ENCODE measurements around the gene SLC12A7. TPM values are rescaled to one million over a fixed set of nuclear protein-coding genes. Genes with fewer than 3 reads are reported as not detected.

SLC12A7 gene
- total RNA-seq, 4 donors from 2014 or later = 18.8 to 28.7 (median 24.5) TPM

- Histone ChIP-seq H3K36me3 (no peaks in the 10 kb centered on the region), H3K4me3 (no peak overlapping the region), H3K27ac (no peak overlapping the region), H3K4me1 (peaks cover 0 to 9% (median 3%) of the 10 kb centered on the region in 3 donors), H3K27me3 (peaks cover 24% of the 10 kb centered on the region), H3K9me3 (no peaks in the 10 kb centered on the region)
- TF ChIP-seq, protein P1, sequence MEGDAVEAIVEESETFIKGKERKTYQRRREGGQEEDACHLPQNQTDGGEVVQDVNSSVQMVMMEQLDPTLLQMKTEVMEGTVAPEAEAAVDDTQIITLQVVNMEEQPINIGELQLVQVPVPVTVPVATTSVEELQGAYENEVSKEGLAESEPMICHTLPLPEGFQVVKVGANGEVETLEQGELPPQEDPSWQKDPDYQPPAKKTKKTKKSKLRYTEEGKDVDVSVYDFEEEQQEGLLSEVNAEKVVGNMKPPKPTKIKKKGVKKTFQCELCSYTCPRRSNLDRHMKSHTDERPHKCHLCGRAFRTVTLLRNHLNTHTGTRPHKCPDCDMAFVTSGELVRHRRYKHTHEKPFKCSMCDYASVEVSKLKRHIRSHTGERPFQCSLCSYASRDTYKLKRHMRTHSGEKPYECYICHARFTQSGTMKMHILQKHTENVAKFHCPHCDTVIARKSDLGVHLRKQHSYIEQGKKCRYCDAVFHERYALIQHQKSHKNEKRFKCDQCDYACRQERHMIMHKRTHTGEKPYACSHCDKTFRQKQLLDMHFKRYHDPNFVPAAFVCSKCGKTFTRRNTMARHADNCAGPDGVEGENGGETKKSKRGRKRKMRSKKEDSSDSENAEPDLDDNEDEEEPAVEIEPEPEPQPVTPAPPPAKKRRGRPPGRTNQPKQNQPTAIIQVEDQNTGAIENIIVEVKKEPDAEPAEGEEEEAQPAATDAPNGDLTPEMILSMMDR (IDR thresholded peaks at IDR 0.05) = no peak
- TF ChIP-seq POLR2AphosphoS5 (IDR thresholded peaks at IDR 0.05) (no peak), POLR2A (IDR thresholded peaks at IDR 0.05) (no peak), EP300 (IDR thresholded peaks at IDR 0.05) (no peak)
- 36% methylated on average over 4 of the region's 6 CpGs; no CpG with 5 or more reads in 1 of the 2 donors for WGBS, 2 donors (ENCODE audit: low coverage in 1 of 2)
- ATAC-seq = no peak
These were observed 30.0 kb upstream of the SLC12A7 start for GRCh38 chr5:1141834-1142233.

- 66 to 89% methylated on average over 6 to 7 of the region's 15 CpGs for WGBS, 2 donors (ENCODE audit: low coverage in 1 of 2)
- no peak overlapping the region for H3K27ac ChIP-seq
- H3K27me3 ChIP-seq = peaks cover 24% of the 10 kb centered on the region
- no peaks in the 10 kb centered on the region for H3K9me3 ChIP-seq
- no peak for TF ChIP-seq POLR2AphosphoS5 (IDR thresholded peaks at IDR 0.05)
- TF ChIP-seq, protein P1 (IDR thresholded peaks at IDR 0.05) = no peak
- no peak for TF ChIP-seq EP300 (IDR thresholded peaks at IDR 0.05)
- TF ChIP-seq POLR2A (IDR thresholded peaks at IDR 0.05) = no peak
- peaks cover 0 to 9% (median 3%) of the 10 kb centered on the region in 3 donors for H3K4me1 ChIP-seq
- ATAC-seq = peak; percentile 2
- no peaks in the 10 kb centered on the region for H3K36me3 ChIP-seq
- no peak overlapping the region for H3K4me3 ChIP-seq
These were observed 28.9 kb upstream of the SLC12A7 start for GRCh38 chr5:1140818-1141189.

- Histone ChIP-seq H3K4me1 (peaks cover 0 to 9% (median 3%) of the 10 kb centered on the region in 3 donors), H3K9me3 (no peaks in the 10 kb centered on the region), H3K27me3 (peaks cover 22% of the 10 kb centered on the region), H3K36me3 (no peaks in the 10 kb centered on the region), H3K4me3 (no peak overlapping the region), H3K27ac (no peak overlapping the region)
- 7% methylated on average over 3 of the region's 23 CpGs; no CpG with 5 or more reads in 1 of the 2 donors for WGBS, 2 donors (ENCODE audit: low coverage in 1 of 2)
- peak; percentile 63 for ATAC-seq
- TF ChIP-seq, protein P1 (IDR thresholded peaks at IDR 0.05) = peak in 3 of 4 experiments; percentile 72 to 96 (median 83)
- no peak for TF ChIP-seq POLR2A (IDR thresholded peaks at IDR 0.05)
These were observed 28.4 kb upstream of the SLC12A7 start for GRCh38 chr5:1140171-1140817.

- Histone ChIP-seq H3K4me3 (no peak overlapping the region), H3K9me3 (no peaks in the 10 kb centered on the region), H3K36me3 (no peaks in the 10 kb centered on the region), H3K27me3 (peaks cover 19% of the 10 kb centered on the region), H3K4me1 (peaks cover 0 to 9% (median 3%) of the 10 kb centered on the region in 3 donors), H3K27ac (no peak overlapping the region)
- ATAC-seq = no peak
- no peak for TF ChIP-seq POLR2A (IDR thresholded peaks at IDR 0.05)
- TF ChIP-seq POLR2AphosphoS5 (IDR thresholded peaks at IDR 0.05) = no peak
- TF ChIP-seq EP300 (IDR thresholded peaks at IDR 0.05) = no peak
- TF ChIP-seq, protein P1 (IDR thresholded peaks at IDR 0.05) = no peak
- WGBS, 2 donors (ENCODE audit: low coverage in 1 of 2) = 60% methylated on average over 3 of the region's 37 CpGs; no CpG with 5 or more reads in 1 of the 2 donors
These were observed 27.7 kb upstream of the SLC12A7 start for GRCh38 chr5:1139331-1140170.
